ENCODE results near the gene ZNF765. TPM values are rescaled to one million over a fixed set of nuclear protein-coding genes. Genes with fewer than 3 reads are reported as not detected.
A peak's percentile ranks its signal among the peaks of the same experiment; 100 is the strongest.
"Not testable (repeated sequence)": the region's sequence is repeated elsewhere in the genome, so short reads cannot be mapped to it uniquely, and the experiment has no call there.

Gene ZNF765
- total RNA-seq, 1 experiment from 2014 or later = 6.7 TPM

DNA sequence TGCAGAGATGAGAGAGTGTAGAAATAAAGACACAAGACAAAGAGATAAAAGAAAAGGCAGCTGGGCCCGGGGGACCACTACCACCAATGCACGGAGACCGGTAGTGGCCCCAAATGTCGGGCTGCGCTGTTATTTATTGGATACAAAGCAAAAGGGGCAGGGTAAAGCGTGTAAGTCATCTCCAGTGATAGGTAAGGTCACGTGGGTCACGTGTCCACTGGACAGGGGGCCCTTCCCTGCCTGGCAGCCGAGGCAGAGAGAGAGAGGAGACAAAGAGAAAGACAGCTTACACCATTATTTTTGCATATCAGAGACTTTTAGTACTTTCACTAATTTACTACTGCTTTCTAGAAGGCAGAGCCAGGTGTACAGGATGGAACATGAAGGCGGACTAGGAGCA is 34.9 kb upstream of the ZNF765 start:
- H3K36me3 ChIP-seq (ENCODE audit: control insufficient read depth in 1 of 2, insufficient read depth in 2 of 2, low read length in 2 of 2); H3K4me1 ChIP-seq (ENCODE audit: control insufficient read depth in 1 of 2, insufficient read depth in 2 of 2, low read length in 2 of 2); ATAC-seq; H3K4me3 ChIP-seq (replicated peaks in 1 of 2; ENCODE audit: low read depth in 1 of 2, low read length in 2 of 2); H3K27me3 ChIP-seq (ENCODE audit: insufficient read depth, low read length); H3K27ac ChIP-seq (ENCODE audit: low read depth, low read length); RAD21 ChIA-PET (ENCODE audit: low non-redundant PET in 1 of 2, low total read pairs in 2 of 2, uncharacterized antibody in 2 of 2, unreplicated experiment in 2 of 2); H4K20me1 ChIP-seq (ENCODE audit: insufficient read depth); BruUV-seq (replicated peaks); POLR2A ChIA-PET; H2AFZ ChIP-seq (ENCODE audit: low read depth, low read length, poor library complexity, severe bottlenecking); H3K9me2 ChIP-seq (ENCODE audit: insufficient read depth); H3K79me2 ChIP-seq (ENCODE audit: insufficient read depth, low read length); DNase-seq (ENCODE audit: low read depth, low spot score); H3K4me2 ChIP-seq (ENCODE audit: low read length); H3K9ac ChIP-seq (ENCODE audit: low read length); CTCF ChIA-PET: not testable (repeated sequence)
- H3K9me3 ChIP-seq (ENCODE audit: control insufficient read depth in 1 of 2, insufficient read depth in 1 of 2, low read depth in 1 of 2, low read length in 2 of 2) = peaks cover 9 to 17% of the 10 kb centered on the region in 2 experiments; a peak in 3 of 4 replicates
- intact Hi-C loops (cut with micrococcal nuclease) = loop anchor here (10.0 kb wide), 1 partner anchor 165 kb away; the partner anchor contains the start of gene ZNF665

DNA sequence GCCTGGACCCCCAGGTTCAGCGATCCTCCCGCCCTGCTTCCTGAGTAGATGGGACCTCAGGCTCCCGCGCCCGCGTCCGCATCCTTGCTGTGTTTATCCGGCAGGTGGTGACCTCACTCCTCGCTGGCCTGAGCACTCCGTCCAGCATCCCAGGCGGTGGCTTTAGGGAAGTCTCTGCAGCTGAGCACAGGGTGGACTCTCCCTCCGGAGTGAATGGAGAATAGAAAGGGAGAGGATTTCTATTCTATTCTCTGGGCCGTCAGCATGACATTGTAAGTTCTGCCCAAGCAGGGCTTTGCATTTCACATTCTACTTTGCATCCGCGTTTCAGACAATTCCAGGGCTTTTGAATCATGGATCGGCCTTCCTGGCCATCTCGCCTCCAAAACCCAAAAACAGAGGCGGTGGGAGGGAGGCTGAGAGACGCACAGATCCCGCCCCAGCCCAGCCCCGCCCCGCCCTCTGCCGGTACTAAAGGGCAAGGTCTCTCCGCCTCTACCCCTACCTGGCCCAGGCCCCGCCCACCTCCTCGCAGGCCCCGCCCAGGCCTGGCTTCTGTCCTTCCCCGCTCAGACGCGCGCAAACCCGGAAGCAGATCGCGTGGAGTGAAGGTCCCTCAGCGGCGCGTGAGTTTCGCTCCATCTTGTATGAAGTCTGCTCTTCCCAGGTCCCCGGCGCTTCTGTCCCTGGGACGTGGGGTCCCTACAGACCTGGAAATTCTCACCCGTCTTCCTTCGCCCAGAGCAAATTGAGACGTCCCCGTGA is 29.6 kb upstream of the ZNF765 start, which contains the start of gene ZNF525:
ZNF525 (plus strand) TSS at position 572 of the 765 bp plus-strand sequence. CDS start 6,577 bp downstream, outside the sequence.
- intact Hi-C loops (cut with micrococcal nuclease) = loop anchor here (5.0 to 10.0 kb wide), 3 partner anchors 33 to 171 kb away; partner anchors contain the start of genes ZNF665 and ZNF845
- Histone ChIP-seq H3K4me3 (replicated peaks in 1 of 2; ENCODE audit: low read depth in 1 of 2, low read length in 2 of 2) (peak within 1 kb of the TSS; percentile 66 to 86), H3K27me3 (ENCODE audit: insufficient read depth, low read length) (no peaks in the 10 kb centered on the region), H3K9me3 (ENCODE audit: control insufficient read depth in 1 of 2, insufficient read depth in 1 of 2, low read depth in 1 of 2, low read length in 2 of 2) (no peaks in the 10 kb centered on the region), H2AFZ (ENCODE audit: low read depth, low read length, poor library complexity, severe bottlenecking) (peak within 1 kb of the TSS; percentile 78), H4K20me1 (ENCODE audit: insufficient read depth) (no peaks in the 10 kb centered on the region), H3K27ac (ENCODE audit: low read depth, low read length) (peak within 1 kb of the TSS; percentile 53), H3K4me1 (ENCODE audit: control insufficient read depth in 1 of 2, insufficient read depth in 2 of 2, low read length in 2 of 2) (peaks cover 0 to 4% of the 10 kb centered on the region in 2 experiments; a peak in 1 of 4 replicates), H3K9me2 (ENCODE audit: insufficient read depth) (no peaks in the 10 kb centered on the region), H3K4me2 (ENCODE audit: low read length) (peak within 1 kb of the TSS; percentile 94), H3K79me2 (ENCODE audit: insufficient read depth, low read length) (peaks cover 11% of the 10 kb centered on the region; the same call in 1 of the 2 replicates), H3K9ac (ENCODE audit: low read length) (peak within 1 kb of the TSS; percentile 81), H3K36me3 (ENCODE audit: control insufficient read depth in 1 of 2, insufficient read depth in 2 of 2, low read length in 2 of 2) (no peaks in the 10 kb centered on the region)
- ATAC-seq (peak; percentile 100), DNase-seq (ENCODE audit: low read depth, low spot score) (peak; percentile 75)
- CTCF ChIA-PET = no interaction called here
- RAD21 ChIA-PET (ENCODE audit: low non-redundant PET in 1 of 2, low total read pairs in 2 of 2, uncharacterized antibody in 2 of 2, unreplicated experiment in 2 of 2) = no interaction called here
- POLR2A ChIA-PET = no interaction called here
- no TSS peak for BruUV-seq (replicated peaks)
- TF ChIP-seq, protein P1, sequence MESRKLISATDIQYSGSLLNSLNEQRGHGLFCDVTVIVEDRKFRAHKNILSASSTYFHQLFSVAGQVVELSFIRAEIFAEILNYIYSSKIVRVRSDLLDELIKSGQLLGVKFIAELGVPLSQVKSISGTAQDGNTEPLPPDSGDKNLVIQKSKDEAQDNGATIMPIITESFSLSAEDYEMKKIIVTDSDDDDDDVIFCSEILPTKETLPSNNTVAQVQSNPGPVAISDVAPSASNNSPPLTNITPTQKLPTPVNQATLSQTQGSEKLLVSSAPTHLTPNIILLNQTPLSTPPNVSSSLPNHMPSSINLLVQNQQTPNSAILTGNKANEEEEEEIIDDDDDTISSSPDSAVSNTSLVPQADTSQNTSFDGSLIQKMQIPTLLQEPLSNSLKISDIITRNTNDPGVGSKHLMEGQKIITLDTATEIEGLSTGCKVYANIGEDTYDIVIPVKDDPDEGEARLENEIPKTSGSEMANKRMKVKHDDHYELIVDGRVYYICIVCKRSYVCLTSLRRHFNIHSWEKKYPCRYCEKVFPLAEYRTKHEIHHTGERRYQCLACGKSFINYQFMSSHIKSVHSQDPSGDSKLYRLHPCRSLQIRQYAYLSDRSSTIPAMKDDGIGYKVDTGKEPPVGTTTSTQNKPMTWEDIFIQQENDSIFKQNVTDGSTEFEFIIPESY (IDR thresholded peaks at IDR 0.05; ENCODE audit: extremely low read depth, insufficient replicate concordance, low read length) = no peak
- TF ChIP-seq CBX3 (IDR thresholded peaks at IDR 0.05; ENCODE audit: low read depth) (no peak), POLR2AphosphoS5 (IDR thresholded peaks at IDR 0.05; ENCODE audit: low read depth, low read length) (peak; percentile 92), EZH2phosphoT487 (IDR thresholded peaks at IDR 0.05; ENCODE audit: borderline replicate concordance) (no peak), SIN3A (IDR thresholded peaks at IDR 0.05; ENCODE audit: low read depth) (peak; percentile 82), ELF1 (IDR thresholded peaks at IDR 0.05; ENCODE audit: borderline replicate concordance, low read depth) (peak; percentile 90), YY1 (IDR thresholded peaks at IDR 0.05; ENCODE audit: extremely low read depth, insufficient replicate concordance, low read depth, low read length) (no peak), EGR1 (IDR thresholded peaks at IDR 0.05; ENCODE audit: low read depth) (no peak), SRF (IDR thresholded peaks at IDR 0.05; ENCODE audit: low read depth) (no peak), SP1 (IDR thresholded peaks at IDR 0.05; ENCODE audit: low read depth) (peak; percentile 15), CEBPB (IDR thresholded peaks at IDR 0.05; ENCODE audit: low read depth) (no peak), JUND (IDR thresholded peaks at IDR 0.05) (no peak), ZFX (IDR thresholded peaks at IDR 0.05) (no peak), TCF7L2 (IDR thresholded peaks at IDR 0.05; ENCODE audit: borderline replicate concordance, extremely low read depth, insufficient read depth, insufficient read length) (no peak)
- TF ChIP-seq, protein P2, sequence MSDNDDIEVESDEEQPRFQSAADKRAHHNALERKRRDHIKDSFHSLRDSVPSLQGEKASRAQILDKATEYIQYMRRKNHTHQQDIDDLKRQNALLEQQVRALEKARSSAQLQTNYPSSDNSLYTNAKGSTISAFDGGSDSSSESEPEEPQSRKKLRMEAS (IDR thresholded peaks at IDR 0.05) = peak; percentile 69
- TF ChIP-seq, protein P3, sequence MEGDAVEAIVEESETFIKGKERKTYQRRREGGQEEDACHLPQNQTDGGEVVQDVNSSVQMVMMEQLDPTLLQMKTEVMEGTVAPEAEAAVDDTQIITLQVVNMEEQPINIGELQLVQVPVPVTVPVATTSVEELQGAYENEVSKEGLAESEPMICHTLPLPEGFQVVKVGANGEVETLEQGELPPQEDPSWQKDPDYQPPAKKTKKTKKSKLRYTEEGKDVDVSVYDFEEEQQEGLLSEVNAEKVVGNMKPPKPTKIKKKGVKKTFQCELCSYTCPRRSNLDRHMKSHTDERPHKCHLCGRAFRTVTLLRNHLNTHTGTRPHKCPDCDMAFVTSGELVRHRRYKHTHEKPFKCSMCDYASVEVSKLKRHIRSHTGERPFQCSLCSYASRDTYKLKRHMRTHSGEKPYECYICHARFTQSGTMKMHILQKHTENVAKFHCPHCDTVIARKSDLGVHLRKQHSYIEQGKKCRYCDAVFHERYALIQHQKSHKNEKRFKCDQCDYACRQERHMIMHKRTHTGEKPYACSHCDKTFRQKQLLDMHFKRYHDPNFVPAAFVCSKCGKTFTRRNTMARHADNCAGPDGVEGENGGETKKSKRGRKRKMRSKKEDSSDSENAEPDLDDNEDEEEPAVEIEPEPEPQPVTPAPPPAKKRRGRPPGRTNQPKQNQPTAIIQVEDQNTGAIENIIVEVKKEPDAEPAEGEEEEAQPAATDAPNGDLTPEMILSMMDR (IDR thresholded peaks at IDR 0.05 in 2 of 3, conservative IDR thresholded peaks at IDR 0.05 in 1 of 3; ENCODE audit: borderline replicate concordance in 1 of 3, insufficient read depth in 1 of 3, low read depth in 2 of 3, low read length in 2 of 3) = peak in 2 of 3 experiments; percentile 18 to 30; a peak in 1 of 6 replicates

All from HCT116 (cell line).